K562 (cell line): ENCODE results near the gene COMMD10. TPM values are rescaled to one million over a fixed set of nuclear protein-coding genes. Genes with fewer than 3 reads are reported as not detected.
A peak's percentile ranks its signal among the peaks of the same experiment; 100 is the strongest.

Experiments
- HSF4 ChIP-seq: fragments of 250-450 bp; sonication (Bioruptor Pico); IDR thresholded peaks from 2 replicates; pipeline ENCODE4 v2.1.2; 2022; ENCODE audit warnings: mild to moderate bottlenecking, moderate library complexity, borderline replicate concordance
- KDM2B ChIP-seq: fragments of 250-450 bp; sonication (Bioruptor Pico); IDR thresholded peaks from 2 replicates; pipeline ENCODE4 v1.8.0; 2021; ENCODE audit warnings: mild to moderate bottlenecking, moderate library complexity
- L3MBTL2 ChIP-seq: fragments of 450-650 bp; IDR thresholded peaks from 2 replicates; pipeline ENCODE4 v1.6.1; 2016; ENCODE audit warnings: mild to moderate bottlenecking, moderate library complexity
- NCOA4 ChIP-seq: fragments of 450-650 bp; IDR thresholded peaks from 2 replicates; pipeline ENCODE4 v1.6.1; 2018; ENCODE audit warnings: mild to moderate bottlenecking; ENCODE audit not compliant: partially characterized antibody
- NR2C2 ChIP-seq, 2 experiments: fragments of 200-800 bp in 1 of 2; sonication (Bioruptor generic) in 1 of 2; sonication (generic) in 1 of 2; formaldehyde crosslinking in 1 of 2; IDR thresholded peaks; 2 replicates each; pipeline versions ENCODE4 v1.6.1 to v1.8.0; 2016 to 2022; ENCODE audit warnings: mild to moderate bottlenecking in 1 of 2, missing compliant biosample characterization in 1 of 2, missing genetic modification characterization in 1 of 2, missing genetic modification reagents in 1 of 2
- ZBED1 ChIP-seq: IDR thresholded peaks from 2 replicates; pipeline ENCODE4 v1.6.1; 2014
- ZBTB17 ChIP-seq: fragments of 450-650 bp; formaldehyde crosslinking; IDR thresholded peaks from 2 replicates; pipeline ENCODE4 v1.4.0; 2020; ENCODE audit warnings: mild to moderate bottlenecking
- ZNF507 ChIP-seq: conservative IDR thresholded peaks from 2 replicates; pipeline ENCODE4 v1.6.1; 2017; ENCODE audit warnings: missing genetic modification characterization, missing compliant biosample characterization
- polyA plus RNA-seq, 8 experiments: library from polyadenylated mRNA; depleted of rRNA in 4 of 8; stranded (reverse) in 5 of 8; unstranded in 3 of 8; fragments of >200 nt; fragmentation: Nextera tagmentation in 2 of 8; fragmentation: Illumina TruSeq in 1 of 8; extraction: Ambion mirVana in 2 of 8; extraction: Trizol in 1 of 8; gene quantifications; 2 replicates each; pipeline versions ENCODE4 v1.2.1 to v1.2.3, GENCODE V29; 2011 to 2014; ENCODE audit warnings: inconsistent platforms in 1 of 8, missing spikeins in 1 of 8
- total RNA-seq, 7 experiments: library from RNA; depleted of rRNA in 6 of 7; stranded (reverse); fragments of >200 nt in 6 of 7; fragmentation: Illumina TruSeq in 2 of 7; extraction: Trizol in 2 of 7; gene quantifications; 2 replicates each; pipeline versions ENCODE4 v1.2.1 to v1.2.3, GENCODE V29; 2011 to 2021; ENCODE audit warnings: low replicate concordance in 1 of 7
- TF ChIP-seq, protein P1 (sequence below): sonication (generic); formaldehyde crosslinking; IDR thresholded peaks from 2 replicates; pipeline ENCODE4 v1.8.0; 2022; ENCODE audit warnings: mild to moderate bottlenecking, missing genetic modification reagents, borderline replicate concordance
- TF ChIP-seq, protein P2 (sequence below): fragments of 250-450 bp; sonication (Bioruptor Pico); IDR thresholded peaks from 2 replicates; pipeline ENCODE4 v1.5.0; 2021
- TF ChIP-seq, protein P3 (sequence below): fragments of 250-450 bp; sonication (Bioruptor Pico); IDR thresholded peaks from 2 replicates; pipeline ENCODE4 v1.4.0; 2020; ENCODE audit warnings: borderline replicate concordance
- TF ChIP-seq, protein P4 (sequence below): fragments of 250-450 bp; sonication (Bioruptor Pico); IDR thresholded peaks from 2 replicates; pipeline ENCODE4 v1.4.0; 2020
- TF ChIP-seq, protein P5 (sequence below): fragments of 450-650 bp; IDR thresholded peaks from 2 replicates; pipeline ENCODE4 v1.6.1; 2018; ENCODE audit warnings: mild to moderate bottlenecking, low read depth; ENCODE audit not compliant: partially characterized antibody

Gene COMMD10
- total and polyA plus RNA-seq, 9 of the 15 experiments (the other 6 are each of a cell fraction or from before 2014, with no cell fraction given): 17.9 to 101 (median 28.0) TPM

DNA sequence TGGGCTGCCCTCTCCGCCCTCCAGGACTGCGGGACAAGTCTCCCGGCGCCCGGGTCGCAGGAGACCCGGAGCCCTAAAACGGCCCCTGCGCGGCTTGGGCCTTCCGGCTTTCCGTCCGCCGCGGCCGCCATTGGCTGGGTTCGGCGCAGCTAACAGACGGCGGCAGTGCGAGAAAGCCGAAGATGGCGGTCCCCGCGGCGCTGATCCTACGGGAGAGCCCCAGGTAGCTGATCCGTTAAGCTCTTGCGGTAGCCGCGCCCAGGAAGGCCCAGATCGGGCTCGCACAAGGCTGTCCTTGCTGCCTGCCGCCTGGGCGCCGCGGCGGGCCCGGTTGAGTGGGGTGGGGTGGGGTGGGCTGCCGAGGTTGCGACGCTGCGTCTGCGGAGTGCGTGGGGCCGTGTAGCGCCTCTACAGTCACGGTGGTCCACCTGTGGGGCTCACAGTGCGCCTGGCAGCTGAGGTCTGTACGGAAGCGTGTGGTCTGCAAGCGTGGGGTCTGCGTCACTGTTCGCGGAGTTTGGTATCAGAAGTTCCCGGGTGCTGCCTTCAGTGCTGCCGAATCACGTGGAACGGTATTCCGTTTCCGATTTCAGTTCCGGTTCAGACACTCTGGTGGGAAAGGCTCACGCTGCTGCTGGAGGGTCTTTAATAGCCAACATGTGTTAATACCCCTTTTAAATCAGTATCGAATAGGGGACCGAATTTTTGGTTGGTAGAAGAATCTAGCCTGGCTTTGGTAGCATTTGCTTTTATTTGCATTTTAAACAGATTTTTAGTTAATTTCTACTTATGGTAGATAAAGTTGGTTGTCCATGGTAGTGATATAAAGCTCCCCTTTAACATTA lies at the start of gene COMMD10 (continued):
- TF ChIP-seq, protein P1, sequence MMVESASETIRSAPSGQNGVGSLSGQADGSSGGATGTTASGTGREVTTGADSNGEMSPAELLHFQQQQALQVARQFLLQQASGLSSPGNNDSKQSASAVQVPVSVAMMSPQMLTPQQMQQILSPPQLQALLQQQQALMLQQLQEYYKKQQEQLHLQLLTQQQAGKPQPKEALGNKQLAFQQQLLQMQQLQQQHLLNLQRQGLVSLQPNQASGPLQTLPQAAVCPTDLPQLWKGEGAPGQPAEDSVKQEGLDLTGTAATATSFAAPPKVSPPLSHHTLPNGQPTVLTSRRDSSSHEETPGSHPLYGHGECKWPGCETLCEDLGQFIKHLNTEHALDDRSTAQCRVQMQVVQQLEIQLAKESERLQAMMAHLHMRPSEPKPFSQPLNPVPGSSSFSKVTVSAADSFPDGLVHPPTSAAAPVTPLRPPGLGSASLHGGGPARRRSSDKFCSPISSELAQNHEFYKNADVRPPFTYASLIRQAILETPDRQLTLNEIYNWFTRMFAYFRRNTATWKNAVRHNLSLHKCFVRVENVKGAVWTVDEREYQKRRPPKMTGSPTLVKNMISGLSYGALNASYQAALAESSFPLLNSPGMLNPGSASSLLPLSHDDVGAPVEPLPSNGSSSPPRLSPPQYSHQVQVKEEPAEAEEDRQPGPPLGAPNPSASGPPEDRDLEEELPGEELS: no peak
- TF ChIP-seq ZNF507 (tag) (no peak), NR2C2 (CRISPR knock-in tag; IDR thresholded peaks at IDR 0.05) (peak; percentile 89), NR2C2 (tag; IDR thresholded peaks at IDR 0.05) (peak; percentile 98), L3MBTL2 (peak; percentile 75), HSF4 (no peak), KDM2B (CRISPR knock-in tag) (no peak), ZBTB17 (CRISPR knock-in tag) (0 out of 2 replicates have a peak, but pooled peaks have one; percentile 46), NCOA4 (no peak), ZBED1 (no peak)
- TF ChIP-seq, protein P2, sequence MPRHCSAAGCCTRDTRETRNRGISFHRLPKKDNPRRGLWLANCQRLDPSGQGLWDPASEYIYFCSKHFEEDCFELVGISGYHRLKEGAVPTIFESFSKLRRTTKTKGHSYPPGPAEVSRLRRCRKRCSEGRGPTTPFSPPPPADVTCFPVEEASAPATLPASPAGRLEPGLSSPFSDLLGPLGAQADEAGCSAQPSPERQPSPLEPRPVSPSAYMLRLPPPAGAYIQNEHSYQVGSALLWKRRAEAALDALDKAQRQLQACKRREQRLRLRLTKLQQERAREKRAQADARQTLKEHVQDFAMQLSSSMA (CRISPR knock-in tag): no peak
- TF ChIP-seq, protein P3, sequence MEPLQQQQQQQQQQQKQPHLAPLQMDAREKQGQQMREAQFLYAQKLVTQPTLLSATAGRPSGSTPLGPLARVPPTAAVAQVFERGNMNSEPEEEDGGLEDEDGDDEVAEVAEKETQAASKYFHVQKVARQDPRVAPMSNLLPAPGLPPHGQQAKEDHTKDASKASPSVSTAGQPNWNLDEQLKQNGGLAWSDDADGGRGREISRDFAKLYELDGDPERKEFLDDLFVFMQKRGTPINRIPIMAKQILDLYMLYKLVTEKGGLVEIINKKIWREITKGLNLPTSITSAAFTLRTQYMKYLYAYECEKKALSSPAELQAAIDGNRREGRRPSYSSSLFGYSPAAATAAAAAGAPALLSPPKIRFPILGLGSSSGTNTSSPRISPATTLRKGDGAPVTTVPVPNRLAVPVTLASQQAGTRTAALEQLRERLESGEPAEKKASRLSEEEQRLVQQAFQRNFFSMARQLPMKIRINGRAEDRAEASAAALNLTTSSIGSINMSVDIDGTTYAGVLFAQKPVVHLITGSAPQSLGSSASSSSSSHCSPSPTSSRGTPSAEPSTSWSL (CRISPR knock-in tag): no peak
- TF ChIP-seq, protein P4, sequence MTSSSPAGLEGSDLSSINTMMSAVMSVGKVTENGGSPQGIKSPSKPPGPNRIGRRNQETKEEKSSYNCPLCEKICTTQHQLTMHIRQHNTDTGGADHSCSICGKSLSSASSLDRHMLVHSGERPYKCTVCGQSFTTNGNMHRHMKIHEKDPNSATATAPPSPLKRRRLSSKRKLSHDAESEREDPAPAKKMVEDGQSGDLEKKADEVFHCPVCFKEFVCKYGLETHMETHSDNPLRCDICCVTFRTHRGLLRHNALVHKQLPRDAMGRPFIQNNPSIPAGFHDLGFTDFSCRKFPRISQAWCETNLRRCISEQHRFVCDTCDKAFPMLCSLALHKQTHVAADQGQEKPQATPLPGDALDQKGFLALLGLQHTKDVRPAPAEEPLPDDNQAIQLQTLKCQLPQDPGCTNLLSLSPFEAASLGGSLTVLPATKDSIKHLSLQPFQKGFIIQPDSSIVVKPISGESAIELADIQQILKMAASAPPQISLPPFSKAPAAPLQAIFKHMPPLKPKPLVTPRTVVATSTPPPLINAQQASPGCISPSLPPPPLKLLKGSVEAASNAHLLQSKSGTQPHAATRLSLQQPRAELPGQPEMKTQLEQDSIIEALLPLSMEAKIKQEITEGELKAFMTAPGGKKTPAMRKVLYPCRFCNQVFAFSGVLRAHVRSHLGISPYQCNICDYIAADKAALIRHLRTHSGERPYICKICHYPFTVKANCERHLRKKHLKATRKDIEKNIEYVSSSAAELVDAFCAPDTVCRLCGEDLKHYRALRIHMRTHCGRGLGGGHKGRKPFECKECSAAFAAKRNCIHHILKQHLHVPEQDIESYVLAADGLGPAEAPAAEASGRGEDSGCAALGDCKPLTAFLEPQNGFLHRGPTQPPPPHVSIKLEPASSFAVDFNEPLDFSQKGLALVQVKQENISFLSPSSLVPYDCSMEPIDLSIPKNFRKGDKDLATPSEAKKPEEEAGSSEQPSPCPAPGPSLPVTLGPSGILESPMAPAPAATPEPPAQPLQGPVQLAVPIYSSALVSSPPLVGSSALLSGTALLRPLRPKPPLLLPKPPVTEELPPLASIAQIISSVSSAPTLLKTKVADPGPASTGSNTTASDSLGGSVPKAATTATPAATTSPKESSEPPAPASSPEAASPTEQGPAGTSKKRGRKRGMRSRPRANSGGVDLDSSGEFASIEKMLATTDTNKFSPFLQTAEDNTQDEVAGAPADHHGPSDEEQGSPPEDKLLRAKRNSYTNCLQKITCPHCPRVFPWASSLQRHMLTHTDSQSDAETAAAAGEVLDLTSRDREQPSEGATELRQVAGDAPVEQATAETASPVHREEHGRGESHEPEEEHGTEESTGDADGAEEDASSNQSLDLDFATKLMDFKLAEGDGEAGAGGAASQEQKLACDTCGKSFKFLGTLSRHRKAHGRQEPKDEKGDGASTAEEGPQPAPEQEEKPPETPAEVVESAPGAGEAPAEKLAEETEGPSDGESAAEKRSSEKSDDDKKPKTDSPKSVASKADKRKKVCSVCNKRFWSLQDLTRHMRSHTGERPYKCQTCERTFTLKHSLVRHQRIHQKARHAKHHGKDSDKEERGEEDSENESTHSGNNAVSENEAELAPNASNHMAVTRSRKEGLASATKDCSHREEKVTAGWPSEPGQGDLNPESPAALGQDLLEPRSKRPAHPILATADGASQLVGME (CRISPR knock-in tag): no peak
- TF ChIP-seq, protein P5, sequence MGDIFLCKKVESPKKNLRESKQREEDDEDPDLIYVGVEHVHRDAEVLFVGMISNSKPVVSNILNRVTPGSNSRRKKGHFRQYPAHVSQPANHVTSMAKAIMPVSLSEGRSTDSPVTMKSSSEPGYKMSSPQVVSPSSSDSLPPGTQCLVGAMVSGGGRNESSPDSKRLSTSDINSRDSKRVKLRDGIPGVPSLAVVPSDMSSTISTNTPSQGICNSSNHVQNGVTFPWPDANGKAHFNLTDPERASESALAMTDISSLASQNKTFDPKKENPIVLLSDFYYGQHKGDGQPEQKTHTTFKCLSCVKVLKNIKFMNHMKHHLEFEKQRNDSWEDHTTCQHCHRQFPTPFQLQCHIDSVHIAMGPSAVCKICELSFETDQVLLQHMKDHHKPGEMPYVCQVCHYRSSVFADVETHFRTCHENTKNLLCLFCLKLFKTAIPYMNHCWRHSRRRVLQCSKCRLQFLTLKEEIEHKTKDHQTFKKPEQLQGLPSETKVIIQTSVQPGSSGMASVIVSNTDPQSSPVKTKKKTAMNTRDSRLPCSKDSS: no peak
